T-helper 1 cell (primary cell): ENCODE data around the gene TRIP11.

ENCODE experiments used
- DNase-seq, 5 donors: peaks; one replicate each; pipeline ENCODE4 v3.0.0-alpha.2; 2012 to 2020

The TRIP11 gene

DNA sequence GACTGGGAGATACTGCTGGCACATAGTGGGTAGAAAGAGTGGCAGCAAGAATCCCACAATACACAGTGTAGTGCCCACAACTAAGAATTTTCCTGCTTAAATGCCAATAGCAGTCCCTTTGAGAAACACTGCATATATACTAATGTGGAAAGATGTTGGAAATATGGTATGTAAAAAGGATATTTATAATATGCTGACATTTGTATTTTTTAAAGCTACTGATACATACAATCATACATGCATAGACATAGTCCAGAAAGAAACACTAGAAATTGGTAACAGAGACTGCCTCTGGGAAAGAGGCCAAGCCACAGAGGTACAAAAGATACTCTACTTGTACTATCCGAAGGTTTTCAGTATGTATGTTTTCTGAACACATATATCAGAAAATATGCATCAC lies 30.3 kb downstream of the TRIP11 start:
- DNase-seq: no peak

DNA sequence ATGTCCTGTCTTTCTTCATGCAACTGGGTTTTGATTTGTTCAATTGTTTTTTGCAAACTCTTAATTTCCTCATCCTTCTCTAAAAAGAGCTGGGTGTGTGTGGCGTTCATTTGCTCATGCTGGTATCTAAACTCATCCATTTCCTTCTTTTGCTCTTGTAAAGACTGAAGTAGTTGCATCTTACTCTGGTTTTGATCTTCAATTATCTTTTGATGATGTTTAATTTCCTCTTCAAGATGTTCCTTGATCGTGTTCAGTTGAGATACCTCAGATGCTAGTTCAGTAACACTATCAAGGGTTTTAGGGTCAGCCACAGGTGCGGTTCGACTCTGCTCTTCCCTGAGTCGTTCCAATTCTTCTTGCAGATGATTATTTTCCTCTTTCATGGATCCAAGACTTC lies 34.8 kb downstream of the TRIP11 start:
- no peak for DNase-seq

- DNase-seq: no peak
Measured at GRCh38 chr14:92004062-92004461, 35.8 kb downstream of the TRIP11 start.

DNA sequence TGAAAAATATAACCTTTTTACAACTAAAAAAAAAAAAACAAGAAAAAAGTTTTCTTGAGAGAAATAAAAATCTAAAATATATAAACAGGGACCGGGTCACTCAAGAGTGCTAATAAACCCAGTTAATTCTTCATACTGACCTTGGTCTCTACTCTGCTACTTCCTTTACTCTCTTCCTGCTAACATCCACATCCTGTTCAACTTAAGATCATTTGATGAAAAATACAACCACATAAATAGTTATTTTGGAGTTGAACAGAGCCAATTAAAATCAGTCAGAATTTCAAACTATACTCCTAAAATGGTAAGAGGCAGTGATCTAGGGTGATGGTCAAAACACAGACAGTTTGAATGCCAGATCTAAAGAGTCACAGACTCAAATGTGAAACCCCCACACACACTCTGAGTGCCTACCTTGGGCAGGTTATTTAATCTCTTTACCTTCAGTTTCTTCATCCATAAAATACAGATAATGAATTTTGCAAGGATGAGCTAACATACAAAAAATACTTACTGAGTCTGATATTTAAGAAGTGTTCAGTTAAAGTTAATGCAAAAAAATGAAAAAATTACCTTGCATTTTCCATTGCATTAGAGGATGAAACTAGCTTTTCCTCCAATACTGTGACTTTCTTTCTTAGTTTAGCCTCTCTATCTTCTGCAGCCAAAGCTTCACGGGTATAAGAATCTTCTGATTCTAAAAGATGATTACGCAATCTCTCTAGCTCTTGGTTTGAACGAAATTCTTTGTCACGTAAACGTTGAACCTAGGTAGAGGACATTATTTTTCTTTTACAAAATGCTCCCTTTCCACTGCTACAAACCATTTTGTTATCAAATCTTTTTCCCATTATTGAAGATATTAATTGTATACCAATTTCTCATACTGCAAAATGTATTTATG lies 40.9 kb downstream of the TRIP11 start:
- no peak for DNase-seq

DNA sequence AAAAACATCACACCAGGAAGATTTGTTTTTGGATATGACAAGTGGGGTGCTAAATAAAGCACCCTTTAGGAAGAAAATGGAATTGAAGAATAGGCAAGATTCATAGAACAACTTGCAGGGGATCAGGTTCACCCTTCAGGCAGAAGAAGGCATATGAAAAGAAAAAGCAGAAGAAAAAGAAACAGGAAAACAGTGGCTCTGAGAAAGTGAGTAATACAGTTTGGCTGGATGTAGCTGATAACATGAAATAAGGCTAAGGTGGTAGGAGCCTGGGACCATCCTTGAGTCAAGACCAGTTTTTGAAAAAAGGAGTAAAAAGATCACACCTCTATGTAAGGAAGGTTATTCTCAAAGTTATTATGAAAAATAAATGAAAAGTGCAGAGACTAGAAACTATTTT lies 42.4 kb downstream of the TRIP11 start:
- no peak for DNase-seq

DNA sequence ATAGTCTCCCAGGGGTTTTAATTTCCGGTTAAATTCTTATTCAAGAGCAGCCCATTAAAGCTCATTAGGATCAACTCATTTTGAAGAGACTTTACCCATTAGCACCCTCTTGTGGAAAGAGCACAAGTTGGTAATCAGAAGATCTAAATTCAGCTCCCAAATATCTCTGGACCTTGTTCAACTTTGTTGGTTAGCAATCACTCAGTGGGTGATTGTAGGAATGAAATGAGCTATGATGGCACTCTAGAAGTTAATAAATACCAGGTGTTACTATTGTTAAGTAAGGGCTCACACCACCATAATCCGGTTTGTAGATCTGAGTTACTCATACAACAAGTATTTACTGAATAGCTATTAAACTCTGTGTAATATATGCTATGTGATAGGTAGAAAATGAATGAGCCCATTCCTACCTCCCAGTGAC lies 42.9 kb downstream of the TRIP11 start:
- DNase-seq: peak in 1 of 5 donors; percentile 56

- DNase-seq: no peak
Measured at GRCh38 chr14:91987192-91987591, 52.7 kb downstream of the TRIP11 start.

DNA sequence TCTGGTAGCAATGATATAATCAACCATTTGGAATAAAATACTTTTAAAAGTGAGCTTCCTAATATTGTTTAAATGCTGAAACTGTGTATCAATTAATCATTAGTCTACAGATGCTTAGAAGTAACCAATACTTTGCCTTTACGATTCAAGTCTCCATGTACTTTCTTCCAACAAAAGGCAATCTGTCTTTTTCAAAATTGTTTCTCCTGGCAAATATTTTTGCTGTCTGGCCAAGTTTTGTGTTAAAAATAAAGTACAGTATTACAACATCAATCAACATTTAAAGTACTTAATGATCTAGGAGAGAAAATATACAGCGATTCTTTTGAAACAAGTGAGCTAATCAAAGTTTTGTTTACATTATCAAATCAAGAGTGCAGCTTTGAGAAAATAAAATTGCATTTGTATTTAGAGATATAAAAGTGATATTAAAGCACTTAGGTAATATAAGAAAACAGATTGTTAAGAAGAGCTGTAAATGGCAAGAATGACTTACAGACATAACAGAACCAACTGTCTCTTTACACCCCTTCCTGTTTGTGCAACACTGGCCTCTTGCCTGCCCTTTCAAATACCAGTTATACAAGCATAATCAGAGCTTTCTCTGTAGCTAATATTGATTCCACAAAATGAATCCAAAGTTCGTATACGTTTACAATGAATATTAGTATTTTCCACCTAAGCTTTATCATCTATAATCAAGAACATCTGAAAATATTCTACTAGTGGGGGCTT lies 54.2 kb downstream of the TRIP11 start:
- DNase-seq: peak in 1 of 5 donors; percentile 26

- DNase-seq: no peak
Measured at GRCh38 chr14:91985008-91985407, 54.9 kb downstream of the TRIP11 start.

GRCh38 chr14:91983588-91983987 lies 56.3 kb downstream of the TRIP11 start:
- no peak for DNase-seq

GRCh38 chr14:91980157-91980556 lies 59.7 kb downstream of the TRIP11 start:
- peak in 1 of 5 donors; percentile 84 for DNase-seq

DNA sequence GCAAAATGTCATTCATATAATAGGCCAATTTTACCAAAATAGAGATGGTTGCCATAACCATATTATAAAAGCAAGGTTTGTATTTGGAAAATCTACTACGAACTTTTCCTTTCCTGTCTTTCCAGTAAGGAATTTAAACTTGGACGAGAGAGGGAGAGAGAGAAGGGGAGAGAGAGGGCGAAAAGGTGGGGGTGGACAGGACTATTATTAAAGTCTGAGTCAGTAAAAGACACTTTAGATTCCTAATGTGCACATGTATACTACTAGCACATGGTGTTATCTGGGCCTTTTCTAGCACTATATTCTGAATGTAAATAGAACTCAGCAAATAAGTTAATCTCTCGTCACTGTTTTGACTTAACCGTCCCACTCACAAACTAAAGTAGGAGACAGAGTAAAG lies 62.0 kb downstream of the TRIP11 start:
- DNase-seq: no peak

DNA sequence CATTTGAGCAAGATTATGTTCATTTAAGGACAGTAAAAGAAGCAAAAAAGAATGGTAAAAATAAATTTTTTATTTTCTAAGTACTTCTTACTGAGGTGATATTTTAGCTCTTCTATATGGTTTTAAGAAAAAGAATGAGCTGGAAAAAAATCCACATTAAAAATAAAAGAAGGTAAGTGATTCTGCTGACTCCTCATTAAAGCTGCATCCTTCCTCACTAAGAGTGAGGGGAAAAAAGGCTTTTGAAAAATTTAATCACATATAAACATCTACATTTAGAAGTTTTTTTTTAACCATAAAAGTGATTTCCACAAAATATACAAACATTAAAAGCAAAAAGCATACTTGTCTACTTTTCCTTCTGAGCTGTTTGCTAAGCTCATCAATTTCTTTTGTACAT lies 64.1 kb downstream of the TRIP11 start:
- DNase-seq: no peak

GRCh38 chr14:91971188-91971778 lies 68.6 kb downstream of the TRIP11 start:
- DNase-seq: no peak

DNA sequence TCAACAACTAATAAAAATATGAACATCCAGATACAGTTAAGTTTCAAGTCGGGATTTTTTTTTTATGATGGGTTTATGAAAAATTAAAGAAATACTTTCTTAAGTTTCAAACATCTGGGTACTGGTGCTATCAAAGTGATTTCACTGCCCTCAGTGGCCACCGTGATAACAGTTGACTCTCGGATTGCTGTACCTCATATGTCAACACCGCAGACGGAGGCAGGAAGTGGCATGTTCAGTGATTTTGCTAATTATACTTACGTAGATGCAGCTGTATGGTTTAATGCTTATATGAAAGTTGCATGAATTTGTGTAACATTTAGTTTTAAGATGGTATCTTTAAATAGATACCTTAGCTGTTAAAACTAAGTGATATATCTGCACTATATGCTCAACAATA lies 71.6 kb downstream of the TRIP11 start:
- DNase-seq: peak in 3 of 5 donors; percentile 19 to 43 (median 22)

- DNase-seq: no peak
Measured at GRCh38 chr14:91964724-91965123, 75.1 kb downstream of the TRIP11 start.

- no peak for DNase-seq
Measured at GRCh38 chr14:91964011-91964410, 75.8 kb downstream of the TRIP11 start.

GRCh38 chr14:91963465-91963864 lies 76.4 kb downstream of the TRIP11 start:
- DNase-seq: no peak

GRCh38 chr14:91961297-91962220 lies 78.3 kb downstream of the TRIP11 start:
- DNase-seq: peak in 1 of 5 donors; percentile 18

- no peak for DNase-seq
Measured at GRCh38 chr14:91957876-91958313, 82.0 kb downstream of the TRIP11 start.

DNA sequence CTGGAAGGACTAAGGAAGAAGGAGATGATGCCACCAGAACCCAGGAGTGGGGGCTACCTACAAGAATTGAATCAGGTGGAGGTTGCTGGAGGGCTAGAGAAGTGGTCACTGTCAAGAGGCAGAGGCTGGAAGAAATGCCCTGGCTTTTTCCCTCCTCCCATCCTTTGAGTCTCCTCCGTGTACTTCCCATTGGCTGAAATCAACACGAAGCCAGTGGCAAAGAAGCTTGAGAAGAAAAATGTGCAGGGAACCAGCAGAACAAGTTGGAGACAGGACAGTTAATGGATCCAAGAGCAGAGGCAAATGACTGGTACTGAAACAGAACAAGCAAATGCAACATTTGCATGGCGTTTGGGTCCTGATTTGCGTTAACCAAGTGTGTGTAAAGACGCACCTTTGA lies 83.2 kb downstream of the TRIP11 start:
- no peak for DNase-seq

DNA sequence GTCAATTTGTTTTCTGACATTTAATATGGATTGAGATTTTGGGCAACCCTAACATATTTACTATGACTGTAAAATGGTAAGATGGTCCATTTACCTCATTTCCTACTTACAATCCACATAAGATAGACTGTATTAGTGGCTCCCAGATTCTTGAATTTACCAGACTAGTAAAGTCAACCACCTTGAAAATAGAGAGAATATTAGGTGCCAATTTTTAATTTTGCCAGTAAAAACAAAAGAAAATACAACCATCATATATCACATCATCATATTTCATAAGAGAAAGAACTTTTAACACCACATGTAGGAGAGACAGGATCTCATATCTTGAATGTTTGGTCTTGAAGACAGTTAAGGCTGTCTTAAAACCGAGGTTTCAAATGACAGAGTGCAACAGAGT lies 84.7 kb downstream of the TRIP11 start:
- no peak for DNase-seq
